ENCODE results near the gene NR6A1.
"Not testable (repeated sequence)": the region's sequence is repeated elsewhere in the genome, so short reads cannot be mapped to it uniquely, and the experiment has no call there.

The NR6A1 gene

DNA sequence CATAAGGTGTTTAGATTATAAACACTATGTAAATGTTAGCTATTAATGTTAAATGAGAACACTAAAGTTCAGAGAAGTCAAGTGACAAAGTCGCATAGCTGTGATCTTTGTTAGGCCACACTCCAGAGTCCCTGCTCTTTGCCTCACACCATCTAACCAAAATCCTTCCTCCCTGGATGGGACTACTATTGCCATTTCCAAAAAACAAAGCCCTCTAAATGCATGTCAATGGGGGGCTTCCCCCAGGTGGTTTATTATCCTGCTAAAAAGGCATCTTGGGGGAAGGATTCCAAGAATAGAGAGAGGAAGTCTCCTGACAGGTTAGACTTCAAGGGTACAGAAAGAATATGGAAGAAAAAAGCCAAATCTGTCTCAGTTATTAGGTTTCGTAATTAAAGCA lies 10.4 kb downstream of the NR6A1 start:
- DNase-seq (ENCODE audit: low read depth): no peak

DNA sequence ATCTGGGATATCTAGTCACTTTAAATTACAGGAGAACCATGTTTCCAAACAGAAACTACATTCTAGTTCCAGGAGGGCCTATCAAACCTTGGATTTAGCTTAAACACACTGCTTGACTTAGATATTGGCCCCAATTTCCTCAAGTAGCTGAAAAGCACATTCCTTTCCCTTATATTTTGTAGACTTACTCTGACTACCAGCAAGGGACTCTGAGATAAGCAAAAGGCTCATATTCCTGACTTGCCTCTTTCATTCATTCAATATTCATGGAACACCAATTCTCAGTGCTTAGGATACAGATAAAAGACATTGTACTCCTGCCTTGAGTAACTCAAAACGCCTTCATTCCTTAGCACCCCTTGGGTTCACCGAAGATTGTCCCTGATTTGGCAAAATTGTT lies 11.8 kb downstream of the NR6A1 start:
- no peak for DNase-seq (ENCODE audit: low read depth)

DNA sequence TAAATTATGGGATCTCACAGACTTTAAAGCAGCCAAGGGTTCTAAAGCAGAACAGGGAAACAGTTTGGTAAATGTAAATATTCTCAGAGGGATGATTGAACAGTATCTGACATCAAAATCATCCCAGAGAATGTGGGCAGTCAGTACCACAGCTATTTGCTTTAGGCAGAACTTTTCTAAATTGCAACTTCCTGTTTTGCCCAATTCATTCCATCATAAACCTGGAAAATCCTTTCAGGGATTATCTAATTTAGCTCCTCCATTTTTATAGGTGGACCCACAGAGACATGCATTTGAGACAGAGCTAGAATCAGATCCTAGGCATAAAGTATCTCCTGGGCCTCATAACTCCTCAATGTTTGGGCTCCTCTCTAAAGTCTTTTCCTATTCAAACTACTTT lies 12.4 kb downstream of the NR6A1 start:
- no peak for DNase-seq (ENCODE audit: low read depth)

DNA sequence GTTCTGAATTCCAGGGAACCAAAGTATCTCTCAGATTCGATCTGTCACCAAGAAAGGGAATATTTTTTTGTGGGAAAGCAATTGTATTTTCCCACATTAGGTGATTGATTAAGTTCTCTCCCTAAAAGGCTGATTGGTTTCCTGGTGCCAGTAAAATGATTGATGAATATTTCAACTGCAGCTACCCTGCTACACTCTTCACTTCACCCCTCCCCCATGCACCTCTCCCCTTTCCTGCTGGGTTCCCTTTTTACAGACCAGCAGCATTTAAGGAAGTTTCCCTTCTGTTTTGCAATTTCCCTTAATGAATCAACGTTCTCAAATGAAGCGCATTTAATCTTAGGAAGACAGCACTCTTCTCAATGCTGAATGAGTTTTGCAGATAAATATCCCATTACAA lies 13.1 kb downstream of the NR6A1 start:
- DNase-seq (ENCODE audit: low read depth): no peak

DNA sequence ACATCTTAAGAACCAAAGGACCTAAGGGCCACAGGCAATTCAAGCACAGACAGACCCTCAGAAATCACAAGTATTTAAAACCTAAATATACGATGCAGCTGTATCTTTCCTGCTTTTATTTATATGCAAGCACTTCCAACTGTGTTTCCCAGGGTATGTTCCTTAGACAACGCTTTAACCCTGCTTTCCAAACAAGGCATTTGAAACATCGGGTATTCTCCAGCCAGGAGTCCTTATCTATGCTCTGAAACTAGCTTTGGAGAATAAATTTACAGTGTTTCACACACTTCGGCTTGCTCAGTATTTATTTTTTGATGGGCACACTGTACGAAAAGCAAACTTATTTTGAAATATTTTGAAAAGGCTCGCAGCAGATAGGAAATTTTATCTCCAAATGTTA lies 13.5 kb downstream of the NR6A1 start:
- no peak for DNase-seq (ENCODE audit: low read depth)

DNA sequence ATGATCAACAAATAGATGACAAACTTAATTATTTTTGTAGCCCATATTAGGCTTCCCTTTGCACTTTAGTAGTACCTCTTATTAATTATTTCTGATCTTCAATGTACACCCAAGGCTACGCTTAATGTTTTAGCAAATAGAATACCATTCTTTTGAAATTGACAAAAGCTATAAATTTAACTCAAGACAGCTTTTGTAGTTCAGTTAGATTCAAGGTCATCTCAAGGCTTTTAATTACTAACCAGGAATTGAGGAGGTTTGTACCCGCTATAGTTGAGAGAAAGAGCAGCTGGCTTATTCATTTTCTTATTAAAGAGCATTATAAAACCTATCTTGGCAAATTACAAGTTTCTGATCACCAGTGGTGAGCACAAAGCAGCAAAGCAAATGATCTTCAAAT lies 15.1 kb downstream of the NR6A1 start:
- no peak for DNase-seq (ENCODE audit: low read depth)

DNA sequence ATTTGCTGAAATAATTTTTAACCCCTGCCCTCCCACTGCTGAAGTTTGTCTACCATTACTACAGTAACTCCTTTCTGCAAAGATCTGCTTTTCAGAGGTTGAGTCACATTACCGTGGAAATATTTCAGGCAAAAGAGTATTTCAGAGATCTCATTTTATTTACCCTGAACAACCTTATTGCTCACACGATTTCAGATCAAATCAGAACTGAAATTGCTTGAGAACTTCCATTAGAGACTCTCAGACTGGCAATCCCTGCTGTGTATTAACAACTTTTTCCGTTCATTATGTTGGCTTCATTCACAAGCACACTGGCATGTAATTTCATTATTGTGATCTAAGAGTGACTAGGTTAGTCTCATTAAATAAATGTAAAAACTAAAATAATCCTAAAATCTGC lies 16.1 kb downstream of the NR6A1 start:
- no peak for DNase-seq (ENCODE audit: low read depth)

DNA sequence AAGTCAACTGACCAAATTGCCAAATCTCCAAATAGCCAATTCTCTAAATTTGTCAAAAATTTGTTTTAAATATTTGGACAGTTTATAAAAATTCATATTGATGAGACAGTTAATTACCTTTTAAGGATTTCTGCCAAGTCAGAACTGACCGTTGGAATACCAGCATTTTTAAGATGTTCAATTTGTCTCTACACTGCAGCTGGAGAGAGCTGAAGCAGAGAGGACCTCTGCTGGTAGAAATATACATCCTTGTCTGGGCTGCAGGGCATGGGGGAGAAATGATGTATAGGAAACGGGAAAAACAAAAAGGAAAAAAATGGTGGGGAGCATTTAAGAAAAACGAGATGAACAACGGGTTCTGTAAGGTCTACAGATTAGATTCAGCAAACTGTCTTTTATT lies 16.8 kb downstream of the NR6A1 start:
- DNase-seq (ENCODE audit: low read depth): no peak

DNA sequence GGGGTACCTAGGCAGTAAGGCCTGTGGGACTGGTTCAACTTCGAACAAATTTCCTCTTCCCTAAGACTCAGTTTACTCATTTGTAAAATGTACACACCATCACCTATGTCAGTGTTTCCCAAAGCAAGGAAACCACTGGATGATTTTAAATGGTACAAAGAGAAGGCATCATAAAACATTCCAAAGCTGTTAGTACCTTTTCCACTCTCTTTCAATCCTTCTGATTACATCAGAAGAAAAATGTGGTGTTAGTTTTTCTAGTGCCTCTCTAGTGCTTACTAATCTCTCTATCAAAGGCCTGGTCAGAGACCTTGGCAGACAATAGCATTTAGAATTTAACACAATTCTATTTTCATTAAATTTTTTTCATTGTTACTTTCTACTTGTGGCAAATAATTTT lies 18.1 kb downstream of the NR6A1 start:
- peak; percentile 73 for DNase-seq (ENCODE audit: low read depth)

DNA sequence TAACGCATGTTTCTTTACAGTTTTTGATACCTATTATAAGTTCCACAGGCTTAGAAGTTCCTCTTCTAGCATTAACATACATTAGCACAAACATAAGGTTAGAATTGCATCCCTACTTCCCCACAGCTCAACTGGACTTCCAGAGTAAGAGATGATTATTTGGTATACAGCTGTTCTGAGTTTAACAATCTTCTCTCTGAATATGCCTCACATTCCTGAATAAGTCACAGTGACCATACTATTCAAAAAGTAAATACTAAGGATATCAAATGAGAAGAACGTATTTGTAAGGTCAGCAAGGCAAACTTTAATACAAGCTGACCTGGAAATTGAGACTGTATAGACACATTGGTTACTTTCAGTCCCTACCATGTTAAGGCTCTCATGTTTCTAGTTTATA lies 21.3 kb downstream of the NR6A1 start:
- peak; percentile 27 for DNase-seq (ENCODE audit: low read depth)

DNA sequence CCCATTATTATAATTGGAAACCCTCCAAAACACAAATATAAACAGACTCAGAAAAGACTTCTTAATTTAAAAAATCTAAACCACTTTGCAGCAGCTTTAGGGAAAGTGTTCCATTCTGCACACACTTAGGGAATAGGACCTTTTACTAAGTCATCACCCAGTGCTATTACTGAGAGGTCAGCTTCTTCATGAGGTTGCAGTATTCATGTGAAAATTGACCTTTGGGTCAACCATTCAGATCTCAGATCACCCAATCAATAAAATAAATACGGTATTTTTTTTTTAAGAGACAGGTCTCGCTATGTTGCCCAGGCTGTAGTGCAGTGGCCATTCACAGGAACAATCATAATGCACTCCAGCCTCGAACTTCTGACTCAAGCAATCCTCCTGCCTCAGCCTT lies 21.8 kb downstream of the NR6A1 start:
- DNase-seq (ENCODE audit: low read depth): no peak

DNA sequence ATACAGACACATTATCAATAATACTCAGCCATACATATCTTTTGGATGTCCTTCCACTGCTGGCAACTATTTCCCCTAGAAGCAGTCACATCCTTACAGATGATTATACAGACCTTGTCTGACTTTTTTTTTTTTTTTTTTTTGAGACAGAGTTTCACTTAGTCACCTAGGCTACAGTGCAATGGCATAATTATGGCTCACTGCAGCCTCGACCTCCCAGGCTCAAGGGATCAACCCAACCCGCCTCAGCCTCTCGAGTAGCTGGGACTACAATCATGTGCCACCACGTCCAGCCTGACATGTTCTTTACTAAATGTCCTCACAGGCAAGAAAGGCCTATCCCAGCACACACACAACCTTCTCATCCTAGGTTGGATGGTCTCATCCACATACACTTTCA lies 24.0 kb downstream of the NR6A1 start:
- no peak for DNase-seq (ENCODE audit: low read depth)

DNA sequence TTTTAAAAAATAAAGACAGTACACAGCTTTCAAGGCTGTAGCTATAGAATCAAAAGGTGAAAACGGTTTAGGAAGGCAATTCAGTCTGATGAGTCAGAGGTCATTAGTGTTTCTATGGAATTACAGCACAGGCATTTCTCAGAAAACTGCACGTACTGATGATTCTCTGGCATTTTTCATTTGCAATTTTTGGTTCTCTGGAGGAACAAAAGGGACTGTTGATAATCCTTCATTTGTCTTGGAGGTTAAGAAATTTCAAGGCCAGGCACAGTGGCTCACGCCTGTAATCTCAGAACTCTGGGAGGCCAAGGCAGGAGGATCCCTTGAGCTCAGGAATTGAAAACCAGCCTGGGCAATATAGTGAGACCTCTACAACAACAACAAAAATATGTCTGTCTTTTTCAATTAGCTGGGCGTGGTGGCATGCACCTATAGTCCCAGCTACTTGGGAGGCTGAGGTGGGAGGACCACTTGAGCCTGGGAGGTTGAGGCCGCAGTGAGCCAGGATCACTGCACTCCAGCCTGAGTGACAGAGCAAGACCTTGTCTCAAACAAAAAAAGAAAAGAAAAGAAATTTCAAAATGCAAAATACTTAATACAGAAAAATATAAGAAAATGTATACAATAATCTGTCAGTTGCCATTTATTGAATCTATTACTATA lies 27.3 kb downstream of the NR6A1 start:
- peak; percentile 34 for DNase-seq (ENCODE audit: low read depth)

DNA sequence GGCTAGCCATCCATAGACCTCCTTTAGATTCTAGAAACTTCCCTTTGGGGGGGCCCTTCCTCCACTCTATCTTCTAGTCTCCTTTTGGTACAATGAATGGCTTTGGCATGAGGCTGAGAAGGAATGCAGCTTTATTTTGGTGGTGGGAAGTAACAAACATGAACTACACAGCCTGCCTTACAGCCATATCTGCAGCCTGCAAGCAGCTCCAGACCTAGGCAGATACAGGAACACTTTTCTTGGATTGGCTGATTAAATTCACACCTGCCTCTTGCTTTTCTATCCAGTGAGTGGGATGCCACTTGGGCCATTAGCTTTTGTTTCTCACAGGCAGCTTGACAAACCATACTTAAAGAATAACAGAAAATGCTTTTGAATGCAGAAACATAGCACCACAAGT lies 28.2 kb downstream of the NR6A1 start:
- no peak for DNase-seq (ENCODE audit: low read depth)

DNA sequence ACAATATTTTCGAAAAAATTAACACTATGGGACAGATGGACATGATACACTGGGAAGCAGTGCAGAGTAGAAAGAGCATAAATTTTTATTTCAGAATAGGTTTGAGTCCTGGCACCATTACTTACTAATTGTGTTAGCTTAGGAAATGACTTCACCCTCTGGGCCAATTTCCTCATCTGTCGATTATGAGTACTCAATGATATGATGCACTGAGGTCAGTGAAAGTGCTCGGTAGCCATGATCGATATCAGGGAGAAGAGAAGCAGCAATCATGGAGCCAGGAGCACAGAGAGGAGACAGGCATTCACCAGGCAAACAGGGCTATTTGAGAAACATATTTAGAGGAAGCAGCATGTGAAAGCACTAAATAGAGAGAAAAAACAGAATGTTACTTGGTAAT lies 29.4 kb downstream of the NR6A1 start:
- no peak for DNase-seq (ENCODE audit: low read depth)

DNA sequence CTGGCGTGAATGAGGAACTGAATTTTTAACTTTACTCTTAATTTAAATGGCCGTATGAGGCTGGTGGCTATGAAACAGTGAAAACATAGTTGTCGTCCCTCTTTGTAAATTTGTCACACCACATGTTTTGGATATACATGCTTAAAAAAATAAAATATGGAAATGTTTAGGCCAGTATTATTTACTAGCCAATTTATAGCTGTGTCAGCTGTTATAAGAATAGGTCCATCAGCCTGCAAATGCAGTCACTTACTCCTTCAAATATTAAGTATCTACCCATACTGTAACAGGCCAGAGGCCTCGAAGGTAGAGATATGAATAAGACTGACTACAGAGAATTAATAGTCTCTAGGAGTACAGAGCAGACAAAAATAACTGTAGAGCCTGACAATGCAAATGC lies 30.0 kb downstream of the NR6A1 start:
- no peak for DNase-seq (ENCODE audit: low read depth)

DNA sequence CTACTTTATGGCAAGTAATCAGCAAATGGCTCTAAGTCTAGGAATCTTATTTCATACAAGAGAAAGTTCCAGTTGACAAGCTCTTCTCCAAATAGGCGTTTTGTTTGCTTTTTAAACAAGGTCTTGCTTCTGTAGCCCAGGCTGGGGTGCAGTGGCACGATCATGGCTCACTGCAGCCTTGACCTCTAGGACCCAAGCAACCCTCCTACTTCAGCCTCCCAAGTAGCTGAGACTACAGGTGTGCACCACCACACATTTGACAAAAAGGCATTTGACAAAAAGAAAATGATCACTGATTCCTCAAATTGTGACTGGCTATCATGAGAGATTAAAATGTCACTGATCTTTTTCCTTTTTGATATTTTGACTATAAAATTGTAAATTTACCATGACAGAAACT lies 31.8 kb downstream of the NR6A1 start:
- no peak for DNase-seq (ENCODE audit: low read depth)

DNA sequence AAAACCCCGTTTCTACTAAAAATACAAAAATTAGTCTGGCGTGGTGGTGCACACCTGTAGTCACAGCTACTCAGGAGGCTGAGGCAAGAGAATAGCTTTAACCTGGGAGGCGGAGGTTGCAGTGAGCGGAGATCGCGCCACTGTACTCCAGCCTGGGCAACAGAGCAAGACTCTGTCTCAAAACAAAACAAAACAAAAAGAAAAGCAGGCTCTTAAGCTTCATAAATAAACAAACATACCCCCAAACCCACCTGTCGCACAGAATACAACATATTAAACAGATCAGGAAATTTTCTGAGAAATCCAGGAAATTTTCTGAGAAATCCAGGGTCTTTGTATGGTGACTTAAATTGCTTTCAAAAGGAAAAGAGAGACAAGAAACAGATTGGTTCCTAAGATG lies 33.0 kb downstream of the NR6A1 start:
- DNase-seq (ENCODE audit: low read depth): not testable (repeated sequence)

DNA sequence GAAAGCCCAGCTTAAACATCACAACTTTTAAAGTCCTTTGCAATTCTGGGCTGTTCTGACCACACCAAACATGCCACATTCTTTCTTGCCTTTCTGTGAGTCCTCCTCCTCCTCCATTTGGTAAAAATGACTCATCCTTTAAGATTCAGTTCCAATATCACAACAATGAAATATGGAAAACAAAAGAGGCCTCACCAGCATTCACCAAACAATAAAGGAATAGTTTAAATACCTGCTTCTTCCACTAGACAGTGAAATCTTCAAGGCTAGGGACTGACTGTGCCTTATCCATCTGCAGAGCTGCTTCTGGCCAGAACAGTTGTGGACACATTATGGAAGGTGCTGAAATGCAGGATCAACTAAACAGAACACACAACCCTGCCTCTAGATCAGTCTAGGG lies 36.0 kb downstream of the NR6A1 start:
- peak; percentile 71 for DNase-seq (ENCODE audit: low read depth)

DNA sequence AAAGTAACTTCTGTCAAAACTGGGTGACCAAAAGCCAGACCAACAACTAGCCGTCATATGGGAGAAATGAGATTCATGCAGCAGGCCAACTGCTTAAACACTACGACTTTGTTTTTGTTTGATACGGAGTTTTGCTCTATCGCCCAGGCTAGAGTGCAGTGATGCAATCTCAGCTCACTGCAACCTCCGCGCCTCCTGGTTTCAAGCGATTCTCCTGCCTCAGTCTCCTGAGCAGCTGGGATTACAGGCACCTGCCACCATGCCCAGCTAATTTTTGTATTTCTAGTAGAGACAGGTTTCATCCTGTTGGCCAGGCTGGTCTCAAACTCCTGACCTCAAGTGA lies 36.4 kb downstream of the NR6A1 start:
- not testable (repeated sequence) for DNase-seq (ENCODE audit: low read depth)

DNA sequence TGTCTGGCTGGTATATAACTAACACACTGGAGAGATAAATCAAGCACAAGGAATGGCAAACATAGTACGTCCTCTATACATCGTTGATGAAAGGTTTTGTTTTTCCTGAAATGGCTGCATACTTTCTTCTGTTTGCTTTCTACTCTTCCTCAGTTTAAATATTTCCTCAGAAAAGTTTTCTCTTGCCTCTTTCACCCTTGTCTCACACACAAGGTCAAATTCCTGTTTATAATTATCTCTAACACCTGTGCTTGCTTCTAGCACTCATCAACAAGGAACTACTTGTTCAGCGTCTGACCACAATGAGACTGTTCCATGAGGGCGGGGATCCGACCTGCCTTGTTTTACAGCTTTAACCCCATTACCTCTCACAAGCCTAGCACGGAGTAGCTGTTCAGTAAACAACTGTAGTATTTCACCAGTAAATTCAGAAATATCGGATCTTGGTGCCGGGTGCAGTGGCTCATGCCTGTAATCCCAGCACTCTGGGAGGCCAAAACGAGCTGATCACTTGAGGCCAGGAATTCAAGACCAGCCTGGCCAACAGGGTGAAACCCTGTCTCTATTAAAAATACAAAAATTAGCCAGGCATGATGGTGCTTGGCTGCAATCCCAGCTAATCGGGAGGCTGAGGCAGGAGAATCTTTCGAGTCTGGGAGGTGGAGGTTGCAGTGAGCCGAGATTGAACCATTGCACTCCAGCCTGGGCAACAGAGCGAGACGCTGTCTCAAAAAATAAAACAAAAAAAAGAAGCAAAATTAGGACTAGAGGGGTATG lies 37.0 kb downstream of the NR6A1 start:
- no peak for DNase-seq (ENCODE audit: low read depth)

DNA sequence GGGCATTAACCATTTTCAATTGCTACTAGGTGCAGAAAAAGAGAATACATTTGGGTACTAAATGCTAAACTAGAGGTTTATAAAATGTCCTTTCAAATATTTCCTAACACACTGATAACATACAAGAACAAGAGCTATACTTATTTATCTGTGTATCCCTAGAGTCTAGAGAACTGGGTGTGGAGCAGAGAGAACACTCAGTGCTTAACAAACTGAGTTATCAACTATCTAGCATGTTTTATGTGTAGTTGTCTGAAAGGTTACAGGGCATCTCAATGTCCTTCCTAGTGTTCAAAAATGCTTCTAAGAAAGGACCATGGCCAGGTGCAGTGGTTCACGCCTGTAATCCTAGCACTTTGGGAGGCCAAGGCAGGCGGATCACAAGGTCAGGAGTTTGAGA lies 40.3 kb downstream of the NR6A1 start:
- DNase-seq (ENCODE audit: low read depth): no peak

DNA sequence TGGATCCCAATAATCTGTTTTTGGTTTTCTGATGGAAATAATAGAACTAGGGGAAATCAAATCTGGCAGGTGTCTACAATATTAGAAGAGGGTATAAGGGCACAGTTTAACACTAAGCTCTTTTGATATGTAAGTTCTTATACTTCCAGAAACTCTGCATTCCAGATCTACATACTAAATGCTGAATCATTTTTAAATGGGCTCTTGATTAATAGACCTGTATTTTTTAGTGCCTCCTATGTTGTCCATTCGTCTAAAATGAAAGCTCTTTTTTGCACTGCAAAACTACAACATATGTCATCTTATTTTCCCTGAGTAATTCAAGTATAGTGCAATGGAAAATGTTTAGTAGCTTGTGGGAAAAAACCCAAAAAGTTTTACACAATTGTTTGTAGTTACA lies 44.2 kb downstream of the NR6A1 start:
- DNase-seq (ENCODE audit: low read depth): no peak

DNA sequence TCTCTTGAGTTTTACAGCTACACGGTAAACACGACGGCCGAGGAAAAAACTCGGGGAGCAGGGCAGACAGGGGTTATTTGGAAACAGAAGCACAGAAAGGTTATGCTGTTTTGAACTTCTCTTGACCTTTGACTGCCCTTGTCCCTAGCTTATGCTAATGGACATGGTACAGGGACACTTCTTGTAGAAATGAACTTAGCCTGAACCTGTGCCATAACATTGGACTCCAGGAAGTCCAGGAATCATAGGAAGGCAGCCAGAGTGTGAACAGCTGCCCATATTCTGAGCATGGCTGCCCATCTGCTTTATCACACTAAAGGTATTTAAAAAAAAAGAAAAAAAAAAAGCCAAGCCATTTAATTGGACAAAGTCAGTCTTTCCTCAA lies 46.1 kb downstream of the NR6A1 start:
- no peak for DNase-seq (ENCODE audit: low read depth)

All from iris pigment epithelial cell (primary cell).